NCI-H774 (cell line): ENCODE measurements around the gene CSTPP1.
"Not testable (repeated sequence)": the region's sequence is repeated elsewhere in the genome, so short reads cannot be mapped to it uniquely, and the experiment has no call there.

Experiments
- DNase-seq: peaks from one replicate; lab custom pipeline; 2025; lab: John Stamatoyannopoulos, UW

CSTPP1 gene

GRCh38 chr11:46912526-46913150, 23.9 kb upstream of the CSTPP1 start:
- peak; percentile 53 for DNase-seq

GRCh38 chr11:46913484-46913883, 23.1 kb upstream of the CSTPP1 start:
- no peak for DNase-seq

DNA sequence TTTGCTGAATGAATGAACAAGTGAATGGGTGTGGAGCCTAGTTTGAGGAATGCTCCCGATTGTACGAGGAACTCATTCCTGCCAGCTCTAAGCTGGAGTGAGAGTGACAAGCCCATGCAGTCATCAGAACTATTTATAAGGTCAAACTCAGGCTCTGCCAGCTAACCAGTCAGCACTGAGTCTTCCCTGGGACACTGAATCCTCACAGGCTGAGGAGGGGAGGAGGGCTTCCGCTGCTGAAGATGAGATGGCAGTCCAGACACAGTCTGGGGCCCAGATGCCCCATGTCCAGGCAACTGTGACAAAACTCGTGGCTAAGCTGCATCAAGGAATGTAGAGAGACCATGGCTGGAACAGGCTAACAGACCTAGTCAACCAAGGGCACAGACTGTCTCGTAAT, 22.2 kb upstream of the CSTPP1 start:
- no peak for DNase-seq

- no peak for DNase-seq
These were observed 21.7 kb upstream of the CSTPP1 start for GRCh38 chr11:46914910-46915309.

- DNase-seq: no peak
These were observed 20.1 kb upstream of the CSTPP1 start for GRCh38 chr11:46916286-46917108.

DNA sequence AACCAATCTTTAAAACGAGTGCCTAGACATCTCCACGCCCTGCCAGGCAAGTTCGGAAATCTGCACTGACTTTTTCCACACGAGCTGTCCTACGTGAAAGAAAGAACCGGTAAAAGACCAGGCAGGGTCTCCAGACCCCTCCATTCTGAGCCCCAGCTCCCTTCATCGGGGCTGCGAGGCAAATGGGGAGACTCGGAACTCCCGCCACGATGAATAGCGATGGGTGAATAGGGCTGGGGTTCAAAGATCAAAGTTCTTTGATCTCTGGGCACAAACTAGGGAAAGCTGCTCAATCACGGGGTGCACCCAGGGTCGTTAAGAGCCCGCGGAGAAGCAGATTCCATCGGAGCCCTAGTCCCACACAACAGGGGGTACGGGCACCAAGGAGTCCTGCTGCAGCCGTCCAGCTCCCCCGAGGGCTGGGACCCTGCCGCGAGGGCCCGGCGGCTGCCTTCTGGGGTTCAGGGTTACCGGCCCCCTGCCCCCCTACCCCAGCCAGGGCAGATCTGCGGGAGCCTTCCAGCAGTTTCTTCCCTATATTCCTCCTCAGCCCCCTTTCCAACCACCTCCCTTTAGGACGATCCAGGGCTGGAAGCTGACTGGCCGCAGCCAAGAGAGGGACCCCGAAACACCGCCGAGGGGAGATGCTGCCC, 19.3 kb upstream of the CSTPP1 start:
- no peak for DNase-seq

DNA sequence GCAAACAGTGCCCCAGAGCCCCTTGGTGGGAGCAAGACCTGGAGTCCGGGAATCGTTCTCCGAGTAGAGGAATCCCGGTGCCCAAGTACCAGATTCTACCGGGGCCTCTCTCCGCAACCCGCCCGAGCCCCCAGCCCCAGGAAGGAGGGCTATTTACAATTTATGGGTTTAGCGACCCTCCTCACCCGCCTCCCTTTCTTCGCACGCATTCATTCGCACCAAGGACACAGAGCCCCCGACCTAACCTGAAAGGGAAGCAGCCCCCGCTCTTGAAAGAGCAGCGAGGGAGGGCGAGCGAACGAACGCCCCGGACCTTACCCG, 18.8 kb upstream of the CSTPP1 start:
- no peak for DNase-seq

DNA sequence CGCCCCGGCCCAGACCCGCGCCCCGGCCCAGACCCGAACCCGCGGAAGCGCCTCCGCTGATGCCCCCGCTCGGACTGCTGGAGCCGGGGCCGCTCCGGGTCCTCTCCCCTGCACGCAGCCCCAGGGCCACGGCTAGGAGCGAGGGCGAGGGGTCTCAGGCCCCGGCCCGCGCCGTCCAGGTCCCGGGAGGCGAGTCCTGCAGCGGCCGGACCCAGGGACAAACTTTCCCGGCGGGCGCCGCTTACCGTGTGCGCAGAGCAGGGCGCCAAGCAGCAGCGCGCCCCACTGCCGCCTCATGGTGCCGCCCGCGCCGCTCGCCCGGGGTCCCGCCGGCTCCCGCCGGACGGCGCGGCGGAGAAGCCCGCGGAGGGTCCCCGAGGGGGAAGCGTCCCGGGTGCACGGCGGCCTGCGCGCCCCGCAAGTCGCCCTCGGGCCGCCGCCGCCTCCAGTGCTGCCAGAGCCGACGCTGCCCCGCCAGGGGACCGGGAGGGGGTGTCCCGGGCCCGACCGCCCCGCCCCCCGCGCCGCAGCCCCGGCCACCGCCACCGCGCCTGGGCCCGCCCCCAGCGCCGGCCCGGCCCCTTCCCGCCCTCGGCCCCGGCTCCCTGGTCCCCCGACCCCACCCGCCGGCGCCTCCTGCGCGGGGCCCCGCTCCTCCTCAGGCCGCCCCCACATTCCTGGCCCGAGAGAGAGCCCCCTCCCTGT, 18.3 kb upstream of the CSTPP1 start, which contains the start of gene LRP4:
LRP4 (minus strand) TSS at position 468 of the 705 bp plus-strand sequence; CDS start at position 297, 171 bp downstream.
- DNase-seq: peak; percentile 43

GRCh38 chr11:46918788-46919513, 17.6 kb upstream of the CSTPP1 start:
- DNase-seq: no peak

- no peak for DNase-seq
These were observed 15.8 kb upstream of the CSTPP1 start for GRCh38 chr11:46920755-46921154.

GRCh38 chr11:46927928-46928327, 8.6 kb upstream of the CSTPP1 start:
- not testable (repeated sequence) for DNase-seq

DNA sequence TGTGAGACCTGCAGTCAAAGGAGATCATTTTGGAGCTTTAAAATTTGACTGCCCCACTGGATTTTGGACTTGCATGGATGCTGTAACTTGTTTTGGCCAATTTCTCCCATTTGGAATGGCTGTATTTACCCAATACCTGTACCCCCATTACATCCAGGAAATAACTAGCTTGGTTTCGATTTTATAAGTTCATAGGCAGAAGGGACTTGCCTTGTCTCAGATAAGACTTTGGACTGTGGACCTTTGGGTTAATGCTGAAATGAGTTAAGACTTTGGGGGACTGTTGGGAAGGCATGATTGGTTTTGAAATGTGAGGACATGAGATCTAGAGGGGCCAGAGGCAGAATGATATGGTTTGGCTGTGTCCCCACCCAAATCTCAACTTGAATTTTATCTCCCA, 7.9 kb upstream of the CSTPP1 start:
- not testable (repeated sequence) for DNase-seq

DNA sequence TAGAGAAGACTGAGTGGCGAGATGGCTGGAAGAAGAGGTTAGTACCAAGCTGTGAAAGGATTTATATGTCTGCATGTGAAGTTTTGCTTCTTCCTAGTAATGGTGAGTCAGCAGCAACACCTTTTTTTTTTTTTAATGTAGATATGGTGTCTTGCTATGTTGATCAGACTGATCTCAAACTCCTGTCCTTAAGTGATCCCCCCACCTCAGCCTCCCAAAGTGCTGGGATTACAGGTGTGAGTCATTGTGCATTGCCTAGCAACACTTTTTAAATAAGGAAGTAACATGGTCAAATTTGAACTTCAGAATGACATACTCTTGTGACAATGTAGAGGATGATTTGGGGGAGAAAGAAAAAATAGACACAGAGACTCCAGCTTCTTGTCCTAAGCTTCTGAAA, 6.5 kb upstream of the CSTPP1 start:
- peak; percentile 42 for DNase-seq

DNA sequence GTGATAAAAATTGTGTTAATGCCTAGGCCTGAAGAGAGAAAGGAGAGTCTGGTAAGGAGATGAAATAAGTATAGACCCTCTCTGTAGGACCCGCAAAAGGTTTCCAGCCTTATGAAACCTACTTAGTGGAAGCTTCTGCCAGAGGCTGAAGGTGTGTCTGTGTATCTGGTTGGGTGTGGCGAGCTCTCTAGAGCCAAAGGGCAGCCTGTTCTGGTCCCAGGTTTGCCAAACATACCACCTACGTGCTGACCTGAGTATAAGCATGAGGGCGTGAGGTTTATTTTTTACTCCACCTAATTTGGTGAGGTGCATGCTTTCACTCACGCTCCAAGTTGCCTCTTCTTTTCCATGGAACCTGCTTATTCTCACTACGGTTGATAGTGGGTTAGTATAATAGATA, 5.6 kb downstream of the CSTPP1 start:
- DNase-seq: no peak

- DNase-seq: no peak
These were observed 8.0 kb downstream of the CSTPP1 start for GRCh38 chr11:46944356-46945075.

GRCh38 chr11:46947399-46948077, 11.0 kb downstream of the CSTPP1 start:
- DNase-seq: peak; percentile 21

DNA sequence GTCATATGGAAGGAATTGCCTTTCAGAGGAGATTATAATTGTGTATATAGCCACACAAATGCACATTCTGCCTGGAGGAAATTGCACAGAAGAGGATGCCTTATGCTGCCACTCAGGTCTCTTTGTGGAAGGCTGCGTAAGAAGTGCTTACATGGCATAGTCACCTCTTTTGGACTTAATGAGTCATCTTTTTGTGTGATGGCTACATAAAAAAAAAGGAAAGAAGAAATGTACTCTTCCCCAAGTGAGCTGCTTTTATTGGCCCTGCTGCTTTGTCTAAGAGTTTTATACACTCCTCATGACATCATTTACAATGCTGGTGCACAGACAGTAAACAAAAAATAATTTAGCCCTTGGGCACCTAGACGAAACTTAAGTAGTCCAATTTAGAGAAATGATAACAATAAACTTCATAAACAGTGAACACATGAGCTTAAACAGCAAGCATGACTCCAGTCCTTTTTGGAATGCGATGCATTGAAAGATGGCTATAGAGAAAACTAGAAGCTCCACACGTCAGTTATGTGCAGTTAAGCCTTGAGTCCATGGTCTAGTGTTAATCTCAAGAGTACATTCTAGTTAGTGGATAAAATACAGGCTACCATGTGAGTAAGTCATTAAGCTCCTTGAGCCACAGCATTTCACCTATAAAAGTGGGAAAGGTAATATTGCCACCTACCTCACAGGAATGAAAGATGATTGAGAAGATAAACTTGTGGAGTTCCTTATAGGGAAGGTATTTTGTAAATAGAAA, 12.0 kb downstream of the CSTPP1 start:
- DNase-seq: peak; percentile 35

GRCh38 chr11:46949297-46949696, 12.7 kb downstream of the CSTPP1 start:
- no peak for DNase-seq

DNA sequence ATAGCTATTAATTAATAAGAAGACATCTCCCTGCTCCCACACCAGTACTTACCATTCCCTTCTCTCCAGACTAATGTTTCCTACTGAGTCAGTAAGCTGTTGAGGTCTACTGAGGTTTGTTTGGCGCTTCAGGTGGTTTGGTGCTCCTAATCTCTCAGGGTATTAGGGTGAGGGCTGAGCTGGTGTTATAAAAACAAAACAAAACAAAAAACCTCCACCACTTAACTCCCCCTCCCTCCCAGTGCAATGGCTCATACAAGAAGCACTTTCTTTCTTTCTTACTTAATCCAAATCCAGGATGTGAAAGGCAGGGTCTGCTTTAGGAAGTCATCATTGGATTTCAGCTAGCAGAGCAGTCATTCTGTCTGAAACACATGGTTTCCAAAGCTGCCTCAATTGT, 15.3 kb downstream of the CSTPP1 start:
- no peak for DNase-seq

- DNase-seq: no peak
These were observed 16.0 kb downstream of the CSTPP1 start for GRCh38 chr11:46952553-46952952.
